GM12878 (cell line): ENCODE measurements around the gene FGF11. TPM values are rescaled to one million over a fixed set of nuclear protein-coding genes. Genes with fewer than 3 reads are reported as not detected.

Experiments used
- BCL11A ChIP-seq: IDR thresholded peaks from 2 replicates; pipeline ENCODE4 v1.6.1; 2011; ENCODE audit warnings: low read depth, low read length
- BMI1 ChIP-seq: fragments of 450-650 bp; IDR thresholded peaks from 2 replicates; pipeline ENCODE4 v1.6.1; 2016; ENCODE audit warnings: mild to moderate bottlenecking, moderate library complexity, borderline replicate concordance
- CBX5 ChIP-seq: sonication (generic); IDR thresholded peaks from 2 replicates; pipeline ENCODE4 v1.6.1; 2016; ENCODE audit warnings: low read depth, moderate library complexity, mild to moderate bottlenecking, inconsistent platforms
- CHD4 ChIP-seq: fragments of 200-600 bp; sonication (generic); IDR thresholded peaks from 2 replicates; pipeline ENCODE4 v1.6.1; 2016; ENCODE audit warnings: mild to moderate bottlenecking
- DPF2 ChIP-seq: fragments of 450-650 bp; IDR thresholded peaks from 2 replicates; pipeline ENCODE4 v1.6.1; 2017; ENCODE audit warnings: mild to moderate bottlenecking
- GABPA ChIP-seq: IDR thresholded peaks from 2 replicates; pipeline ENCODE4 v1.6.1; 2014; ENCODE audit warnings: antibody characterized with exemption, low read depth, mild to moderate bottlenecking, inconsistent platforms
- KDM1A ChIP-seq: fragments of 200-600 bp; sonication (generic); IDR thresholded peaks from 2 replicates; pipeline ENCODE4 v1.6.1; 2016; ENCODE audit warnings: borderline replicate concordance
- MTA2 ChIP-seq: fragments of 450-650 bp; IDR thresholded peaks from 2 replicates; pipeline ENCODE4 v1.6.1; 2016; ENCODE audit warnings: low read depth, mild to moderate bottlenecking, moderate library complexity
- NFXL1 ChIP-seq: fragments of 450-650 bp; IDR thresholded peaks from 2 replicates; pipeline ENCODE4 v1.6.1; 2017; ENCODE audit warnings: antibody characterized with exemption, mild to moderate bottlenecking, borderline replicate concordance
- NFYB ChIP-seq: IDR thresholded peaks from 2 replicates; pipeline ENCODE4 v1.6.1; 2011; ENCODE audit warnings: low read depth, mild to moderate bottlenecking, low read length, improper control_type of control experiment, moderate library complexity; ENCODE audit not compliant: insufficient read depth
- RCOR1 ChIP-seq: conservative IDR thresholded peaks from 2 replicates; pipeline ENCODE4 v1.6.1; 2012; ENCODE audit warnings: low read depth, low read length, improper control_type of control experiment
- RELA ChIP-seq: fragments of 450-650 bp; IDR thresholded peaks from 2 replicates; pipeline ENCODE4 v1.8.0; 2014; ENCODE audit warnings: borderline replicate concordance; ENCODE audit not compliant: partially characterized antibody
- RFX5 ChIP-seq: IDR thresholded peaks from 2 replicates; pipeline ENCODE4 v1.6.1; 2011; ENCODE audit warnings: low read depth, low read length, improper control_type of control experiment
- SREBF1 ChIP-seq: IDR thresholded peaks from 2 replicates; pipeline ENCODE4 v1.6.1; 2012; ENCODE audit warnings: mild to moderate bottlenecking, low read length
- SUZ12 ChIP-seq: fragments of 200-600 bp; sonication (generic); IDR thresholded peaks from one replicate; pipeline ENCODE4 v1.6.1; 2018; ENCODE audit warnings: antibody characterized with exemption, mild to moderate bottlenecking; ENCODE audit not compliant: unreplicated experiment
- TARDBP ChIP-seq: IDR thresholded peaks from 2 replicates; pipeline ENCODE4 v1.6.1; 2016; ENCODE audit warnings: borderline replicate concordance
- YBX1 ChIP-seq: fragments of 450-650 bp; IDR thresholded peaks from 2 replicates; pipeline ENCODE4 v1.6.1; 2016; ENCODE audit warnings: antibody characterized with exemption
- ZBED1 ChIP-seq: IDR thresholded peaks from 2 replicates; pipeline ENCODE4 v1.6.1; 2016; ENCODE audit warnings: borderline replicate concordance
- ZZZ3 ChIP-seq: IDR thresholded peaks from 2 replicates; pipeline ENCODE4 v1.6.1; 2011; ENCODE audit warnings: low read depth; ENCODE audit not compliant: control insufficient read depth, insufficient read length
- polyA plus RNA-seq, 11 experiments: library from polyadenylated mRNA; depleted of rRNA in 4 of 11; unstranded in 6 of 11; stranded (reverse) in 5 of 11; fragments of >200 nt; fragmentation: Nextera tagmentation in 4 of 11; fragmentation: Illumina TruSeq in 1 of 11; extraction: Ambion mirVana in 4 of 11; extraction: Trizol in 1 of 11; gene quantifications; 1 replicate in 1 of 11; 2 replicates in 10 of 11; pipeline versions ENCODE4 v1.2.1 to v1.2.3, GENCODE V29; 2011 to 2016; ENCODE audit warnings: inconsistent platforms in 2 of 11, missing spikeins in 2 of 11, low read depth in 1 of 11
- total RNA-seq, 4 experiments: library from RNA; depleted of rRNA in 3 of 4; stranded (reverse); fragments of >200 nt in 3 of 4; fragmentation: Illumina TruSeq in 1 of 4; extraction: Trizol in 1 of 4; gene quantifications; 2 replicates each; pipeline versions ENCODE4 v1.2.1 to v1.2.3, GENCODE V29; 2013 to 2021
- TF ChIP-seq, protein P1 (sequence below): fragments of 450-650 bp; IDR thresholded peaks from 2 replicates; pipeline ENCODE4 v1.6.1; 2016; ENCODE audit warnings: mild to moderate bottlenecking
- TF ChIP-seq, protein P2 (sequence below): fragments of 450-650 bp; formaldehyde crosslinking; IDR thresholded peaks from 2 replicates; pipeline ENCODE4 v1.5.0; 2022; ENCODE audit warnings: mild to moderate bottlenecking, missing genetic modification characterization
- TF ChIP-seq, protein P3 (sequence below): IDR thresholded peaks from 2 replicates; pipeline ENCODE4 v1.6.1; 2012; ENCODE audit warnings: low read length, inconsistent platforms
- TF ChIP-seq, protein P4 (sequence below), 3 experiments: IDR thresholded peaks in 2 of 3; conservative IDR thresholded peaks in 1 of 3; 2 replicates each; pipeline ENCODE4 v1.5.1; 2011; ENCODE audit warnings: low read depth in 3 of 3, low read length in 3 of 3, mild to moderate bottlenecking in 3 of 3, control low read depth in 2 of 3, moderate library complexity in 2 of 3, inconsistent platforms in 1 of 3, mixed read lengths in 1 of 3; ENCODE audit not compliant: control insufficient read depth in 2 of 3, insufficient read depth in 1 of 3; ENCODE audit errors: extremely low read depth in 1 of 3

Gene FGF11
- total and polyA plus RNA-seq, 10 of the 15 experiments (the other 5 are each of a cell fraction or from before 2014, with no cell fraction given), result 0.69 to 21.1 (median 2.6) TPM

DNA sequence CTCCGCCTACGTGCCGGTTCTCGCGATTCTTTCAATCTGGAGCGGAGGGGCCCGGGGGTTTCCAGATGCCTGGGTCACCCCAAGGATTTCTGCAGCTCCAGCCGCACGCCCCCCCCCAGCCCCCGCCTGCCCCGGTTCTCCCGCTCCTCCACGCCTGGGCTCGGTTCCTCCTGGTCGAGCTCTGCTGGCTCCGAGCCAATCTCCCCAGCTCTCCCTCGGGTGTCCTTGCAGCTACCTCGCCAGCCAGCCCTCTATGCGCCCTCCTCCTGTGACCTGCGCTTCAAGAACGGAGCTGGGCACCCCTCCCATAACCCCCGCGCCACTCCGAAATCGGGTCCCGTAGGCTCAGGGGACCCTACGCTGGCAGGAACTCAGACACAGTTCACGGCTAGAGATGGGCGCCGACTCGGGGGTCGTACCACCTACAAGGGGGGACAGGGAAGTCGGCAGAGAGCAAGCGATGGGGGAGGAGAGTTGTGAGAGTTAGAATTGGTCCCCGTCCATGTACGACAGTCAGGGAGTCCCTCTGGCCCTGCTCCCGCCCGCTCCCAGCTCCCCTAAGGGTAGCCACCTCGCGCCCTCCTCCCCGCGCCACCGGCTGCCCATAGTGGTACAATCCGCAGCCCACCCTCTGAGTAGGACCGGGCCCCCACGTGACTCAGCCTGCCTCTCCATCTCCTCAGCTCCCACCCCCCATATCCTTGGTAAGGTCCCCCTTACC is 961 bp downstream of the FGF11 start (continued):
- no peak for TF ChIP-seq SUZ12
- no peak for TF ChIP-seq NFYB
- TF ChIP-seq RCOR1, result no peak
- no peak for TF ChIP-seq BMI1
- no peak for TF ChIP-seq ZZZ3
- TF ChIP-seq, protein P1, sequence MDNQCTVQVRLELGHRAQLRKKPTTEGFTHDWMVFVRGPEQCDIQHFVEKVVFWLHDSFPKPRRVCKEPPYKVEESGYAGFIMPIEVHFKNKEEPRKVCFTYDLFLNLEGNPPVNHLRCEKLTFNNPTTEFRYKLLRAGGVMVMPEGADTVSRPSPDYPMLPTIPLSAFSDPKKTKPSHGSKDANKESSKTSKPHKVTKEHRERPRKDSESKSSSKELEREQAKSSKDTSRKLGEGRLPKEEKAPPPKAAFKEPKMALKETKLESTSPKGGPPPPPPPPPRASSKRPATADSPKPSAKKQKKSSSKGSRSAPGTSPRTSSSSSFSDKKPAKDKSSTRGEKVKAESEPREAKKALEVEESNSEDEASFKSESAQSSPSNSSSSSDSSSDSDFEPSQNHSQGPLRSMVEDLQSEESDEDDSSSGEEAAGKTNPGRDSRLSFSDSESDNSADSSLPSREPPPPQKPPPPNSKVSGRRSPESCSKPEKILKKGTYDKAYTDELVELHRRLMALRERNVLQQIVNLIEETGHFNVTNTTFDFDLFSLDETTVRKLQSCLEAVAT, result peak; percentile 77; the same call in 1 of the 2 replicates
- TF ChIP-seq DPF2, result 0 out of 2 replicates have a peak, but pooled peaks have one; percentile 70
- TF ChIP-seq CHD4, result no peak
- no peak for TF ChIP-seq KDM1A
- TF ChIP-seq RELA, result peak; percentile 4
- TF ChIP-seq, protein P2, sequence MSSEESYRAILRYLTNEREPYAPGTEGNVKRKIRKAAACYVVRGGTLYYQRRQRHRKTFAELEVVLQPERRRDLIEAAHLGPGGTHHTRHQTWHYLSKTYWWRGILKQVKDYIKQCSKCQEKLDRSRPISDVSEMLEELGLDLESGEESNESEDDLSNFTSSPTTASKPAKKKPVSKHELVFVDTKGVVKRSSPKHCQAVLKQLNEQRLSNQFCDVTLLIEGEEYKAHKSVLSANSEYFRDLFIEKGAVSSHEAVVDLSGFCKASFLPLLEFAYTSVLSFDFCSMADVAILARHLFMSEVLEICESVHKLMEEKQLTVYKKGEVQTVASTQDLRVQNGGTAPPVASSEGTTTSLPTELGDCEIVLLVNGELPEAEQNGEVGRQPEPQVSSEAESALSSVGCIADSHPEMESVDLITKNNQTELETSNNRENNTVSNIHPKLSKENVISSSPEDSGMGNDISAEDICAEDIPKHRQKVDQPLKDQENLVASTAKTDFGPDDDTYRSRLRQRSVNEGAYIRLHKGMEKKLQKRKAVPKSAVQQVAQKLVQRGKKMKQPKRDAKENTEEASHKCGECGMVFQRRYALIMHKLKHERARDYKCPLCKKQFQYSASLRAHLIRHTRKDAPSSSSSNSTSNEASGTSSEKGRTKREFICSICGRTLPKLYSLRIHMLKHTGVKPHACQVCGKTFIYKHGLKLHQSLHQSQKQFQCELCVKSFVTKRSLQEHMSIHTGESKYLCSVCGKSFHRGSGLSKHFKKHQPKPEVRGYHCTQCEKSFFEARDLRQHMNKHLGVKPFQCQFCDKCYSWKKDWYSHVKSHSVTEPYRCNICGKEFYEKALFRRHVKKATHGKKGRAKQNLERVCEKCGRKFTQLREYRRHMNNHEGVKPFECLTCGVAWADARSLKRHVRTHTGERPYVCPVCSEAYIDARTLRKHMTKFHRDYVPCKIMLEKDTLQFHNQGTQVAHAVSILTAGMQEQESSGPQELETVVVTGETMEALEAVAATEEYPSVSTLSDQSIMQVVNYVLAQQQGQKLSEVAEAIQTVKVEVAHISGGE (CRISPR knock-in tag), result no peak
- TF ChIP-seq, protein P3, sequence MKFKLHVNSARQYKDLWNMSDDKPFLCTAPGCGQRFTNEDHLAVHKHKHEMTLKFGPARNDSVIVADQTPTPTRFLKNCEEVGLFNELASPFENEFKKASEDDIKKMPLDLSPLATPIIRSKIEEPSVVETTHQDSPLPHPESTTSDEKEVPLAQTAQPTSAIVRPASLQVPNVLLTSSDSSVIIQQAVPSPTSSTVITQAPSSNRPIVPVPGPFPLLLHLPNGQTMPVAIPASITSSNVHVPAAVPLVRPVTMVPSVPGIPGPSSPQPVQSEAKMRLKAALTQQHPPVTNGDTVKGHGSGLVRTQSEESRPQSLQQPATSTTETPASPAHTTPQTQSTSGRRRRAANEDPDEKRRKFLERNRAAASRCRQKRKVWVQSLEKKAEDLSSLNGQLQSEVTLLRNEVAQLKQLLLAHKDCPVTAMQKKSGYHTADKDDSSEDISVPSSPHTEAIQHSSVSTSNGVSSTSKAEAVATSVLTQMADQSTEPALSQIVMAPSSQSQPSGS, result no peak
- no peak for TF ChIP-seq TARDBP
- TF ChIP-seq, protein P4, sequence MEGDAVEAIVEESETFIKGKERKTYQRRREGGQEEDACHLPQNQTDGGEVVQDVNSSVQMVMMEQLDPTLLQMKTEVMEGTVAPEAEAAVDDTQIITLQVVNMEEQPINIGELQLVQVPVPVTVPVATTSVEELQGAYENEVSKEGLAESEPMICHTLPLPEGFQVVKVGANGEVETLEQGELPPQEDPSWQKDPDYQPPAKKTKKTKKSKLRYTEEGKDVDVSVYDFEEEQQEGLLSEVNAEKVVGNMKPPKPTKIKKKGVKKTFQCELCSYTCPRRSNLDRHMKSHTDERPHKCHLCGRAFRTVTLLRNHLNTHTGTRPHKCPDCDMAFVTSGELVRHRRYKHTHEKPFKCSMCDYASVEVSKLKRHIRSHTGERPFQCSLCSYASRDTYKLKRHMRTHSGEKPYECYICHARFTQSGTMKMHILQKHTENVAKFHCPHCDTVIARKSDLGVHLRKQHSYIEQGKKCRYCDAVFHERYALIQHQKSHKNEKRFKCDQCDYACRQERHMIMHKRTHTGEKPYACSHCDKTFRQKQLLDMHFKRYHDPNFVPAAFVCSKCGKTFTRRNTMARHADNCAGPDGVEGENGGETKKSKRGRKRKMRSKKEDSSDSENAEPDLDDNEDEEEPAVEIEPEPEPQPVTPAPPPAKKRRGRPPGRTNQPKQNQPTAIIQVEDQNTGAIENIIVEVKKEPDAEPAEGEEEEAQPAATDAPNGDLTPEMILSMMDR (IDR thresholded peaks at IDR 0.05 in 2 of 3, conservative IDR thresholded peaks at IDR 0.05 in 1 of 3; ENCODE audit: control insufficient read depth in 2 of 3, extremely low read depth in 1 of 3, insufficient read depth in 1 of 3, low read depth in 3 of 3, low read length in 3 of 3), result no peak
- TF ChIP-seq YBX1, result no peak
- no peak for TF ChIP-seq RFX5
- no peak for TF ChIP-seq GABPA
- TF ChIP-seq ZBED1, result no peak
- TF ChIP-seq CBX5, result no peak
- peak; percentile 39 for TF ChIP-seq SREBF1
- TF ChIP-seq BCL11A, result no peak
- no peak for TF ChIP-seq MTA2
- no peak for TF ChIP-seq NFXL1
